K562 (cell line): ENCODE measurements around the gene LUC7L. TPM values are rescaled to one million over a fixed set of nuclear protein-coding genes. Genes with fewer than 3 reads are reported as not detected.

Source experiments
- ATF6 ChIP-seq: sonication (generic); formaldehyde crosslinking; IDR thresholded peaks from 2 replicates; pipeline ENCODE4 v1.4.0; 2020; ENCODE audit warnings: mild to moderate bottlenecking, missing genetic modification reagents
- FUS ChIP-seq: fragments of 200-400 bp; formaldehyde crosslinking; optimal IDR thresholded peaks from 2 replicates; pipeline ENCODE3; 2017; ENCODE audit warnings: low read depth, low read length
- HDAC2 ChIP-seq: fragments of 450-650 bp; IDR thresholded peaks from 2 replicates; pipeline ENCODE4 v1.6.1; 2016; ENCODE audit warnings: mild to moderate bottlenecking
- LCOR ChIP-seq: sonication (generic); formaldehyde crosslinking; IDR thresholded peaks from 2 replicates; pipeline ENCODE4 v1.8.0; 2022; ENCODE audit warnings: mild to moderate bottlenecking, missing genetic modification reagents
- MGA ChIP-seq: fragments of 450-650 bp; IDR thresholded peaks from 2 replicates; pipeline ENCODE4 v1.6.1; 2016; ENCODE audit warnings: mild to moderate bottlenecking, moderate library complexity
- PHTF2 ChIP-seq: fragments of 250-450 bp; sonication (Bioruptor Pico); IDR thresholded peaks from 2 replicates; pipeline ENCODE4 v1.5.0; 2021; ENCODE audit warnings: mild to moderate bottlenecking
- RFX7 ChIP-seq: fragments of 250-450 bp; sonication (Bioruptor Pico); IDR thresholded peaks from 2 replicates; pipeline ENCODE4 v1.5.1; 2021; ENCODE audit warnings: mild to moderate bottlenecking
- RNF2 ChIP-seq: sonication (generic); IDR thresholded peaks from 2 replicates; pipeline ENCODE4 v1.6.1; 2016
- SAP30 ChIP-seq: fragments of 200-600 bp; sonication (generic); IDR thresholded peaks from 2 replicates; pipeline ENCODE4 v1.6.1; 2012; ENCODE audit warnings: borderline replicate concordance, low read depth, mild to moderate bottlenecking, moderate library complexity, low read length, control low read depth, inconsistent platforms; ENCODE audit not compliant: insufficient read depth, poor library complexity, severe bottlenecking
- TAF7 ChIP-seq: fragments of 450-650 bp; IDR thresholded peaks from 2 replicates; pipeline ENCODE4 v1.6.1; 2016; ENCODE audit warnings: missing genetic modification characterization, missing compliant biosample characterization
- TARDBP ChIP-seq: fragments of 450-650 bp; IDR thresholded peaks from 2 replicates; pipeline ENCODE4 v1.6.1; 2016
- TCF3 ChIP-seq: sonication (generic); formaldehyde crosslinking; IDR thresholded peaks from 2 replicates; pipeline ENCODE4 v1.4.0; 2020; ENCODE audit warnings: mild to moderate bottlenecking, missing genetic modification reagents
- ZNF354B ChIP-seq: fragments of 250-450 bp; sonication (Bioruptor Pico); IDR thresholded peaks from 2 replicates; pipeline ENCODE4 v1.4.0; 2020
- polyA plus RNA-seq, 8 experiments: library from polyadenylated mRNA; depleted of rRNA in 4 of 8; stranded (reverse) in 5 of 8; unstranded in 3 of 8; fragments of >200 nt; fragmentation: Nextera tagmentation in 2 of 8; fragmentation: Illumina TruSeq in 1 of 8; extraction: Ambion mirVana in 2 of 8; extraction: Trizol in 1 of 8; gene quantifications; 2 replicates each; pipeline versions ENCODE4 v1.2.1 to v1.2.3, GENCODE V29; 2011 to 2014; ENCODE audit warnings: inconsistent platforms in 1 of 8, missing spikeins in 1 of 8
- total RNA-seq, 7 experiments: library from RNA; depleted of rRNA in 6 of 7; stranded (reverse); fragments of >200 nt in 6 of 7; fragmentation: Illumina TruSeq in 2 of 7; extraction: Trizol in 2 of 7; gene quantifications; 2 replicates each; pipeline versions ENCODE4 v1.2.1 to v1.2.3, GENCODE V29; 2011 to 2021; ENCODE audit warnings: low replicate concordance in 1 of 7

The LUC7L gene
- total and polyA plus RNA-seq, 9 of the 15 experiments (the other 6 are each of a cell fraction or from before 2014, with no cell fraction given): 1.7 to 93.3 (median 59.5) TPM

- TF ChIP-seq PHTF2 (no peak), ZNF354B (CRISPR knock-in tag) (no peak), RFX7 (CRISPR knock-in tag) (no peak), FUS (peak; percentile 93), ATF6 (peak; percentile 99), MGA (peak; percentile 100), TCF3 (CRISPR knock-in tag) (peak; percentile 48), TARDBP (peak; percentile 82), RNF2 (peak; percentile 90), SAP30 (peak; percentile 47), LCOR (peak; percentile 98), TAF7 (tag) (no peak), HDAC2 (peak; percentile 42; the same call in 1 of the 2 replicates)
These were observed 48.3 kb downstream of the LUC7L start (continued) for GRCh38 chr16:180681-181564.
